RWPE2 (cell line): ENCODE results near the gene PDE4D.
"Not testable (repeated sequence)": the region's sequence is repeated elsewhere in the genome, so short reads cannot be mapped to it uniquely, and the experiment has no call there.

Source experiments
- ATAC-seq: fragments of 200-7000 bp; cut with Tn5 transposase; 3 replicates; pipeline ENCODE4 v1.9.1; 2021; ENCODE audit warnings: low read depth
- DNase-seq: peaks from one replicate; pipeline ENCODE4 v3.0.0-alpha.2; 2020; ENCODE audit warnings: low spot score
- H3K27ac ChIP-seq: fragments of 450-650 bp; 2 replicates; pipeline ENCODE4 v1.5.1; 2017; ENCODE audit warnings: mild to moderate bottlenecking; ENCODE audit not compliant: poor library complexity, severe bottlenecking
- H3K27me3 ChIP-seq: fragments of 250-450 bp; sonication (Bioruptor Pico); 2 replicates; pipeline ENCODE4 v1.5.1; 2021; ENCODE audit warnings: mild to moderate bottlenecking, moderate library complexity; ENCODE audit not compliant: insufficient read depth, poor library complexity, severe bottlenecking
- H3K36me3 ChIP-seq: fragments of 250-450 bp; sonication (Bioruptor Pico); 2 replicates; pipeline ENCODE4 v1.5.1; 2020; ENCODE audit warnings: low read depth, mild to moderate bottlenecking, moderate library complexity
- H3K4me1 ChIP-seq: fragments of 250-450 bp; sonication (Bioruptor Pico); 2 replicates; pipeline ENCODE4 v1.5.1; 2021; ENCODE audit warnings: mild to moderate bottlenecking, moderate library complexity; ENCODE audit not compliant: insufficient read depth, poor library complexity, severe bottlenecking
- H3K4me3 ChIP-seq: fragments of 250-450 bp; sonication (Bioruptor Pico); 2 replicates; pipeline ENCODE4 v1.5.1; 2021; ENCODE audit warnings: mild to moderate bottlenecking, moderate library complexity; ENCODE audit not compliant: severe bottlenecking
- H3K9me3 ChIP-seq: fragments of 250-450 bp; sonication (Bioruptor Pico); 2 replicates; pipeline ENCODE4 v1.5.1; 2021; ENCODE audit warnings: mild to moderate bottlenecking, moderate library complexity; ENCODE audit not compliant: severe bottlenecking
- TF ChIP-seq, protein P1 (sequence below): fragments of 450-650 bp; IDR thresholded peaks from one replicate; pipeline ENCODE4 v1.5.1; 2017; ENCODE audit warnings: mild to moderate bottlenecking, moderate library complexity; ENCODE audit not compliant: poor library complexity, severe bottlenecking

PDE4D gene

DNA sequence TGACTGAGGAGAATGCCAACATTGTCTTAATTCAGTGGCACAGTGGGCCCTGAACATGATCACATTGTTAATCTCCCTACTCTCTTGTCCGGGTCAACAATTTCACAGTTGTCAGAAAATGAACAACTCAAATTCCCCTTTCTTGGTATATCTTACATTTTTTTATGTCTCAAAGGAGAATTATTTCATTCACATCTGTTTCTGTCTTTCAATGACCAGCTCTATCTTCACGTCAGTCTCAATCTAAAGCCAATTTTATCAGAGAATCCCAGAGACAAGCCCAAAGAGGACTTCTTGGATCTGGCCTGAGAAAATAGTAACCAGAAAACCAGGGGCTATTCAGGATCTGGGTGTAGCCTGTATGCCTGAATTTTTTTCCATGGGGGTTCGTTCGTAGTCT is 477.5 kb downstream of the PDE4D start:
- no peak overlapping the region for H3K27ac ChIP-seq
- TF ChIP-seq, protein P1, sequence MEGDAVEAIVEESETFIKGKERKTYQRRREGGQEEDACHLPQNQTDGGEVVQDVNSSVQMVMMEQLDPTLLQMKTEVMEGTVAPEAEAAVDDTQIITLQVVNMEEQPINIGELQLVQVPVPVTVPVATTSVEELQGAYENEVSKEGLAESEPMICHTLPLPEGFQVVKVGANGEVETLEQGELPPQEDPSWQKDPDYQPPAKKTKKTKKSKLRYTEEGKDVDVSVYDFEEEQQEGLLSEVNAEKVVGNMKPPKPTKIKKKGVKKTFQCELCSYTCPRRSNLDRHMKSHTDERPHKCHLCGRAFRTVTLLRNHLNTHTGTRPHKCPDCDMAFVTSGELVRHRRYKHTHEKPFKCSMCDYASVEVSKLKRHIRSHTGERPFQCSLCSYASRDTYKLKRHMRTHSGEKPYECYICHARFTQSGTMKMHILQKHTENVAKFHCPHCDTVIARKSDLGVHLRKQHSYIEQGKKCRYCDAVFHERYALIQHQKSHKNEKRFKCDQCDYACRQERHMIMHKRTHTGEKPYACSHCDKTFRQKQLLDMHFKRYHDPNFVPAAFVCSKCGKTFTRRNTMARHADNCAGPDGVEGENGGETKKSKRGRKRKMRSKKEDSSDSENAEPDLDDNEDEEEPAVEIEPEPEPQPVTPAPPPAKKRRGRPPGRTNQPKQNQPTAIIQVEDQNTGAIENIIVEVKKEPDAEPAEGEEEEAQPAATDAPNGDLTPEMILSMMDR, result no peak
- no peak for ATAC-seq

DNA sequence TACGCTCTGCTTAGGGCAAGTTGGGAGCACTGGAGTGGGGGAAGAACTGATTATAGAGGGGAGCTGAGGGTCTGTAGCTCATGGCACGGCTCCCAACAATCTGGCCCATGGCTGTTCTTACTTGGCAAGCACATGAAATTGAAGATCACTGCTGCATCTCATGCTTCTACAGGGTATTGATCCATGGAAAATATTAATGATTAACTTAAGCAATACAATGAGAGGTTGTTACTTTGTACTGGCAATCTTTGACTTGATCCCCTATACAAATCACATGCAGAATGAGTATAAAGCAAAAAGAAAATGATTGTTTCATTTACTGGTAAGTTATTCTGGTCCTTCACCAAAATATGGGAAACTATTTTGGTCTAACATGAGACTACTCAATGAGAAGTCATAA is 481.1 kb downstream of the PDE4D start:
- Histone ChIP-seq H3K4me1 (no peaks in the 10 kb centered on the region), H3K36me3 (no peaks in the 10 kb centered on the region), H3K27me3 (no peaks in the 10 kb centered on the region), H3K27ac (no peak overlapping the region), H3K9me3 (peaks cover 2% of the 10 kb centered on the region), H3K4me3 (no peak overlapping the region)
- no peak for DNase-seq
- TF ChIP-seq, protein P1, result no peak
- ATAC-seq, result no peak

More for the DNA sequence above, 477.5 kb downstream of the PDE4D start:
- Histone ChIP-seq H3K27me3 (no peaks in the 10 kb centered on the region), H3K9me3 (no peaks in the 10 kb centered on the region), H3K4me1 (no peaks in the 10 kb centered on the region), H3K36me3 (no peaks in the 10 kb centered on the region), H3K4me3 (no peak overlapping the region)
- DNase-seq, result no peak

DNA sequence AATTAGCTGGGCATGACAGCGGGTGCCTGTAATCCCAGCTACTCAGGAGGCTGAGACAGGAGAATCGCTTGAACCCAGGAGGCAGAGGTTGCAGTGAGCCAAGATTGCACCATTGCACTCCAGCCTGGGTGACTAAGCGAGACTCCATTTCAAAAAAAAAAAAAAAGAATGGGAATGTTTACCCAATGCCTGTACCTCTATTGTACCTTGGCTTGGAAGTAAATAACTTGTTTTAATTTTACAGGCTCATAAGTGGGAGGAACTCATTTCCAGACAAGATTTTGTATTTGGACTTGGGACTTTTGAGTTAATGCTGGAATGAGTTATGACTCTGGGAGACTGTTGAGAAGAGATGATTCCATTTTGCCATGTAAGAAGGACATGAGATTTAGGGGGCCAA is 484.5 kb downstream of the PDE4D start:
- not testable (repeated sequence) for H3K36me3 ChIP-seq, DNase-seq, H3K27ac ChIP-seq, ATAC-seq, H3K27me3 ChIP-seq, H3K4me3 ChIP-seq, H3K9me3 ChIP-seq, H3K4me1 ChIP-seq

DNA sequence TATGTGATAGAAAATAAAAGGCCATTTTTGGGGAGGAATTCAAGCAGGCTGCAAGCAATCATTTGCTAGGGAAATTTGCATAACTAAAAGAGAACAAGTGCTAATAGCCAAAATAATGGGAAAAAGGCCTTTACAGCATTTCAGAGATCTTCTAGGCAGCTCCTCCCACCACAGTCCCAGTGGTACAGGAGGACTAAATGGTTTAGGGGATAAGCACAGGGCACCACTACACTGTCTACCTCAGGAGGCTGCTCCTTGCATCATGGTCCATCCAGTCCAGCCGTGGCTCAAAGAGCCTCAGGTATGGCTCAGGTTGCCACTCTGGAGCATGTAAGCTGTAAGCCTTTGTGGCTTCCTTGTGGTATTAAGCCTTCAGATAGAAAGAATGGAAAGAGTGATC is 485.6 kb downstream of the PDE4D start:
- H3K36me3 ChIP-seq, result no peaks in the 10 kb centered on the region
- no peaks in the 10 kb centered on the region for H3K4me1 ChIP-seq
- H3K27me3 ChIP-seq, result no peaks in the 10 kb centered on the region
- ATAC-seq (no peak), DNase-seq (no peak)
- no peak overlapping the region for H3K27ac ChIP-seq
- peaks cover 2% of the 10 kb centered on the region for H3K9me3 ChIP-seq
- TF ChIP-seq, protein P1, result no peak
- H3K4me3 ChIP-seq, result no peak overlapping the region

DNA sequence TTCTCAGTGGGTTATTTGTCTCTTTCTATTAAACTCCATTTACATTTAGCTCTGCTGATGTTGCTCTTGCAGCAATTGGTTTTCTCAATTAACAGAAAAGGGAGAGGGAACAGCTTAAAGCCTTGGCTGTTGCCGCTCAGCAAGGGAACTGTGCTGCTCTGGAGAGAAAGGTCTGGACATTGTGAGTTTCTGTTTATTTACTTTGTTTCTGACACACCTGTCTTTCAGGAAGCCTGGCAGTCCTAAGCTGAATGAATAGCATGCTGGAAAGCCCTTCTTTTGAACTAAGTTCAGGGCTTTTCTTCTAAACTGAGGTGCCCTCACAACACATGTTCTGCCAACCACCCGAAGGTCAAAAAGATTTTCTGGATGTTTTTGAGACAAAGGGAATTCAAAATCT is 491.9 kb downstream of the PDE4D start:
- no peaks in the 10 kb centered on the region for H3K27me3 ChIP-seq
- no peaks in the 10 kb centered on the region for H3K36me3 ChIP-seq
- no peak for ATAC-seq
- no peak for DNase-seq
- no peaks in the 10 kb centered on the region for H3K9me3 ChIP-seq
- H3K27ac ChIP-seq, result no peak overlapping the region
- no peaks in the 10 kb centered on the region for H3K4me1 ChIP-seq
- H3K4me3 ChIP-seq, result no peak overlapping the region
- TF ChIP-seq, protein P1, result no peak

DNA sequence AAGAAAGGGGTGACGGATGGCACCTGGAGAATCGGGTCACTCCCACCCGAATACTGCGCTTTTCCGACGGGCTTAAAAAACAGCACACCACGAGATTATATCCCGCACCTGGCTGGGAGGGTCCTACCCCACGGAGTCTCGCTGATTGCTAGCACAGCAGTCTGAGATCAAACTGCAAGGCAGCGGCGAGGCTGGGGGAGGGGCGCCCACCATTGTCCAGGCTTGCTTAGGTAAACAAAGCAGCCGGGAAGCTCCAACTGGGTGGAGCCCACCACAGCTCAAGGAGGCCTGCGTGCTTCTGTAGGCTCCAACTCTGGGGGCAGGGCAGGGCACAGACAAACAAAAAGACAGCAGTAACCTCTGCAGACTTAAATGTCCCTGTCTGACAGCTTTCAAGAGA is 498.6 kb downstream of the PDE4D start:
- H3K4me1 ChIP-seq, H3K4me3 ChIP-seq, H3K36me3 ChIP-seq, DNase-seq, H3K9me3 ChIP-seq, H3K27ac ChIP-seq, H3K27me3 ChIP-seq, ATAC-seq: not testable (repeated sequence)
